ENCODE data around the gene ALG2. TPM values are rescaled to one million over a fixed set of nuclear protein-coding genes. Genes with fewer than 3 reads are reported as not detected.

ALG2 gene
- total and polyA plus RNA-seq, 9 of the 15 experiments (the other 6 are each of a cell fraction or from before 2014, with no cell fraction given) = 4.9 to 41.9 (median 20.2) TPM

- Histone ChIP-seq H3K4me3 (no peak overlapping the region), H3K79me2 (ENCODE audit: control insufficient read depth, insufficient read depth, low read length) (no peaks in the 10 kb centered on the region), H3K9ac (ENCODE audit: insufficient read depth in 1 of 2, low read depth in 2 of 2, low read length in 2 of 2) (no peak overlapping the region), H3K36me3 (ENCODE audit: control insufficient read depth, insufficient read depth, low read length) (no peaks in the 10 kb centered on the region), H3K9me1 (ENCODE audit: control insufficient read depth, insufficient read depth, low read length) (no peaks in the 10 kb centered on the region), H3K27me3 (ENCODE audit: control insufficient read depth in 2 of 2, insufficient read depth in 2 of 2, low read length in 2 of 2) (peaks cover 0 to 19% of the 10 kb centered on the region in 2 experiments; a peak in 4 of 5 replicates), H3K4me1 (replicated peaks in 1 of 2; ENCODE audit: control insufficient read depth in 2 of 2, insufficient read depth in 2 of 2, low read length in 2 of 2) (peaks cover 0 to 2% of the 10 kb centered on the region in 2 experiments; a peak in 1 of 5 replicates), H3K4me2 (ENCODE audit: insufficient read depth, low read length) (no peak overlapping the region), H3K27ac (ENCODE audit: extremely low read depth, low read depth, low read length) (no peak overlapping the region), H4K20me1 (replicated peaks; ENCODE audit: control insufficient read depth, insufficient read depth, low read length) (no peaks in the 10 kb centered on the region), H2AFZ (ENCODE audit: low read depth, low read length) (no peak overlapping the region), H3K9me3 (replicated peaks; ENCODE audit: control insufficient read depth, insufficient read depth, low read depth, low read length) (no peaks in the 10 kb centered on the region)
- in situ Hi-C loops (cut with MboI) (no loop called here), intact Hi-C loops (cut with micrococcal nuclease) (no loop called here)
- POLR2A ChIA-PET = interaction anchor here (0.6 to 1.4 kb wide), 3 partner anchors 11 to 66 kb away, joined by 3 to 7 read pairs (median 4); no protein-coding TSS in a partner anchor
- FAIRE-seq = no peak
- BruUV-seq (replicated peaks) = no TSS peak
- CTCF ChIA-PET (ENCODE audit: low intra/inter-chr PET ratio) = no interaction called here
- no peak for TF ChIP-seq GABPB1 (CRISPR knock-in tag; IDR thresholded peaks at IDR 0.05)
- TF ChIP-seq HDGF (IDR thresholded peaks at IDR 0.05) = no peak
- TF ChIP-seq SIRT6 (IDR thresholded peaks at IDR 0.05; ENCODE audit: low read depth, low read length) = no peak
- no peak for TF ChIP-seq ZNF324 (CRISPR knock-in tag; IDR thresholded peaks at IDR 0.05)
- TF ChIP-seq ZNF644 (tag; IDR thresholded peaks at IDR 0.05; ENCODE audit: low read depth) = no peak
- TF ChIP-seq ZNF444 (CRISPR knock-in tag; IDR thresholded peaks at IDR 0.05) = no peak
- TF ChIP-seq E2F3 (CRISPR knock-in tag; IDR thresholded peaks at IDR 0.05) = no peak
- TF ChIP-seq CXXC5 (CRISPR knock-in tag; IDR thresholded peaks at IDR 0.05) = no peak
- no peak for TF ChIP-seq SFPQ (IDR thresholded peaks at IDR 0.05; ENCODE audit: low read depth, low read length)
- no peak for TF ChIP-seq SMAD3 (CRISPR knock-in tag; conservative IDR thresholded peaks at IDR 0.05)
- TF ChIP-seq, protein P1, sequence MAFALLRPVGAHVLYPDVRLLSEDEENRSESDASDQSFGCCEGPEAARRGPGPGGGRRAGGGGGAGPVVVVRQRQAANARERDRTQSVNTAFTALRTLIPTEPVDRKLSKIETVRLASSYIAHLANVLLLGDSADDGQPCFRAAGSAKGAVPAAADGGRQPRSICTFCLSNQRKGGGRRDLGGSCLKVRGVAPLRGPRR (CRISPR knock-in tag; IDR thresholded peaks at IDR 0.05) = no peak
- no peak for TF ChIP-seq BCL6 (CRISPR knock-in tag; IDR thresholded peaks at IDR 0.05)
- TF ChIP-seq, protein P2, sequence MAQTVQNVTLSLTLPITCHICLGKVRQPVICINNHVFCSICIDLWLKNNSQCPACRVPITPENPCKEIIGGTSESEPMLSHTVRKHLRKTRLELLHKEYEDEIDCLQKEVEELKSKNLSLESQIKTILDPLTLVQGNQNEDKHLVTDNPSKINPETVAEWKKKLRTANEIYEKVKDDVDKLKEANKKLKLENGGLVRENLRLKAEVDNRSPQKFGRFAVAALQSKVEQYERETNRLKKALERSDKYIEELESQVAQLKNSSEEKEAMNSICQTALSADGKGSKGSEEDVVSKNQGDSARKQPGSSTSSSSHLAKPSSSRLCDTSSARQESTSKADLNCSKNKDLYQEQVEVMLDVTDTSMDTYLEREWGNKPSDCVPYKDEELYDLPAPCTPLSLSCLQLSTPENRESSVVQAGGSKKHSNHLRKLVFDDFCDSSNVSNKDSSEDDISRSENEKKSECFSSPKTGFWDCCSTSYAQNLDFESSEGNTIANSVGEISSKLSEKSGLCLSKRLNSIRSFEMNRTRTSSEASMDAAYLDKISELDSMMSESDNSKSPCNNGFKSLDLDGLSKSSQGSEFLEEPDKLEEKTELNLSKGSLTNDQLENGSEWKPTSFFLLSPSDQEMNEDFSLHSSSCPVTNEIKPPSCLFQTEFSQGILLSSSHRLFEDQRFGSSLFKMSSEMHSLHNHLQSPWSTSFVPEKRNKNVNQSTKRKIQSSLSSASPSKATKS (CRISPR knock-in tag; IDR thresholded peaks at IDR 0.05) = no peak
- TF ChIP-seq RAD21 (CRISPR knock-in tag; conservative IDR thresholded peaks at IDR 0.05 in 1 of 2, IDR thresholded peaks at IDR 0.05 in 1 of 2) = no peak
- no peak for TF ChIP-seq NCOA1 (IDR thresholded peaks at IDR 0.05; ENCODE audit: low read depth)
- no peak for DNase-seq (ENCODE audit: extremely low read depth in 1 of 4, low spot score in 3 of 4)
- 24% methylated on average over 15 of the region's 15 CpGs for WGBS (ENCODE audit: insufficient coverage, low coverage, missing lambda C conversion rate)
- no peak for ATAC-seq
These were observed 50.3 kb downstream of the ALG2 start for GRCh38 chr9:99171225-99172123.
